ENCODE results near the gene TMX1.

DNA sequence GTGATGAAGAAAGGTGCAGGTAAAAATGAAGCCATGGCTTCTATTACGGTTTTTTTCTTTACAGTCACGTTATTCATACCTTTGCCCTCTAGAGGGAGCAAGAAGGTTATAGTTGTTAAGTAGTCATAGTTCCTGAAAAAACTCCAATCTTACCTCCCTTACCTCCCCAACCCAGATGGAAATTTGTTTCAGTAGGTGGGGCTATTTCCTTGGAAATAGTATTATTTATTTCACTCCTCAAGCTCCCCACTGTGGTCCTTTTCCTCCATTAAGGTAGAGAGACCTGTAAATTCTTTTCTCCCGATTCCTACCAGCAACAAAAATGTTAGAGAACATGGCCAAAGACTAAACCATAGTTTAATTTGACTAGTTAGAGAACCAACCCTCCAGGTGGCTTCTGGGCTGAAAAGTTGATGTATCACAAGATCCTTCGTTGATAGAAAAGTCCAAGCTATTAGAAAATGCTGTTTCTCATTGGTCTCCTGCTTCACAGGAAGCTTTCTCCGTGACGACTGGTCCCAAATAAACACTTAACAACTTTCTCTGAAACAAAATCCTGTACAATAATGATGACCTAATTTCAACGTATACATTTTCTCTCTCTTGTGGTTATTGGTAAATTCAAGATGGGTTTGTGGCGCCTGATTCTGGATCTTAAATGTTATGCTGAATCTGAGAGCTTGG is 43.5 kb downstream of the TMX1 start:
- TF ChIP-seq CTCF (conservative IDR thresholded peaks at IDR 0.05; ENCODE audit: low read length) (peak; percentile 83), EZH2phosphoT487 (IDR thresholded peaks at IDR 0.05; ENCODE audit: borderline replicate concordance) (no peak)
